DMS53 treated with DMSO at 0.1 percent for 48 hours (cell line): ENCODE measurements around the gene IGF1R.

Source experiments
- DNase-seq: peaks from one replicate; lab custom pipeline; 2025; ENCODE audit not compliant: unreplicated experiment; lab: John Stamatoyannopoulos, UW

Gene IGF1R

GRCh38 chr15:98903377-98904018, 255.2 kb downstream of the IGF1R start:
- no peak for DNase-seq

GRCh38 chr15:98904544-98904943, 256.2 kb downstream of the IGF1R start:
- DNase-seq = peak; percentile 42

GRCh38 chr15:98905963-98906711, 257.8 kb downstream of the IGF1R start:
- no peak for DNase-seq

GRCh38 chr15:98906712-98907083, 258.4 kb downstream of the IGF1R start:
- no peak for DNase-seq

- no peak for DNase-seq
Observed at GRCh38 chr15:98907927-98908471, 259.7 kb downstream of the IGF1R start.

GRCh38 chr15:98909968-98910885, 261.9 kb downstream of the IGF1R start:
- no peak for DNase-seq

GRCh38 chr15:98914626-98915025, 266.3 kb downstream of the IGF1R start:
- no peak for DNase-seq

- DNase-seq = no peak
Observed at GRCh38 chr15:98916826-98917225, 268.5 kb downstream of the IGF1R start.

GRCh38 chr15:98917417-98917816, 269.1 kb downstream of the IGF1R start:
- no peak for DNase-seq

GRCh38 chr15:98920091-98920880, 271.9 kb downstream of the IGF1R start:
- no peak for DNase-seq

GRCh38 chr15:98923171-98923570, 274.8 kb downstream of the IGF1R start:
- no peak for DNase-seq

- no peak for DNase-seq
Observed at GRCh38 chr15:98923579-98923978, 275.2 kb downstream of the IGF1R start.

- DNase-seq = no peak
Observed at GRCh38 chr15:98924401-98925049, 276.2 kb downstream of the IGF1R start.

GRCh38 chr15:98926236-98926635, 277.9 kb downstream of the IGF1R start:
- DNase-seq = no peak

- no peak for DNase-seq
Observed at GRCh38 chr15:98927022-98927421, 278.7 kb downstream of the IGF1R start.

- DNase-seq = no peak
Observed at GRCh38 chr15:98927996-98928395, 279.7 kb downstream of the IGF1R start.

- no peak for DNase-seq
Observed at GRCh38 chr15:98930576-98930975, 282.2 kb downstream of the IGF1R start.

GRCh38 chr15:98931004-98931403, 282.7 kb downstream of the IGF1R start:
- DNase-seq = no peak

GRCh38 chr15:98933406-98933805, 285.1 kb downstream of the IGF1R start:
- no peak for DNase-seq

GRCh38 chr15:98935736-98936135, 287.4 kb downstream of the IGF1R start:
- DNase-seq = no peak
